ENCODE measurements around the gene GPRC5B.

DNA sequence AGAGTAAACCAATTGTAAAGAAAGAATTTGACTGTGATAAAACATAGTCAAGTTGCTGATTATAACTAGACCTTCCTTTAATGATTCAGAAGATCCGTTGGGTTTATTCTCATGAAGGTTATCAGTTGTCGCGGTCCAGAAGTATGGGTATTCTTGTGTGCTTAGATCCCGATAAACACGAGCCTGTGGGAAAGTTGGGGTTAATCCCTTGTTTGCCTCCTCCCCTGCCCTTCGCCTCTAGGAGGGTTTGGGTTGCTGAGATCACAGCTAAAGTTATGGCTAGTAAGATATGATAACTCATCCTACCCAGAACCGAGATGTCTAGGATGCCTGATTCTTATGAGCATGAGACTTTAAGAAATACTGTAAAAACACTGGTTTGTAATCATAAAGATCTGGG, 66.8 kb downstream of the GPRC5B start:
- TF ChIP-seq, protein P1, sequence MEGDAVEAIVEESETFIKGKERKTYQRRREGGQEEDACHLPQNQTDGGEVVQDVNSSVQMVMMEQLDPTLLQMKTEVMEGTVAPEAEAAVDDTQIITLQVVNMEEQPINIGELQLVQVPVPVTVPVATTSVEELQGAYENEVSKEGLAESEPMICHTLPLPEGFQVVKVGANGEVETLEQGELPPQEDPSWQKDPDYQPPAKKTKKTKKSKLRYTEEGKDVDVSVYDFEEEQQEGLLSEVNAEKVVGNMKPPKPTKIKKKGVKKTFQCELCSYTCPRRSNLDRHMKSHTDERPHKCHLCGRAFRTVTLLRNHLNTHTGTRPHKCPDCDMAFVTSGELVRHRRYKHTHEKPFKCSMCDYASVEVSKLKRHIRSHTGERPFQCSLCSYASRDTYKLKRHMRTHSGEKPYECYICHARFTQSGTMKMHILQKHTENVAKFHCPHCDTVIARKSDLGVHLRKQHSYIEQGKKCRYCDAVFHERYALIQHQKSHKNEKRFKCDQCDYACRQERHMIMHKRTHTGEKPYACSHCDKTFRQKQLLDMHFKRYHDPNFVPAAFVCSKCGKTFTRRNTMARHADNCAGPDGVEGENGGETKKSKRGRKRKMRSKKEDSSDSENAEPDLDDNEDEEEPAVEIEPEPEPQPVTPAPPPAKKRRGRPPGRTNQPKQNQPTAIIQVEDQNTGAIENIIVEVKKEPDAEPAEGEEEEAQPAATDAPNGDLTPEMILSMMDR (IDR thresholded peaks at IDR 0.05) = no peak
- TF ChIP-seq POLR2A (IDR thresholded peaks at IDR 0.05) = no peak

Data from thyroid gland (tissue), 4 donors.